ENCODE data around the gene TDRD1.

GRCh38 chr10:114242235-114242634 is 63.1 kb downstream of the TDRD1 start:
- TF ChIP-seq CTCF (IDR thresholded peaks at IDR 0.05; ENCODE audit: low read depth, low read length, missing input control): no peak
- TF ChIP-seq TAF1 (conservative IDR thresholded peaks at IDR 0.05): no peak
- TF ChIP-seq YY1 (IDR thresholded peaks at IDR 0.05): no peak
- no peak for TF ChIP-seq MAX (IDR thresholded peaks at IDR 0.05)
- no peak for TF ChIP-seq SP1 (IDR thresholded peaks at IDR 0.05)
- no peak for TF ChIP-seq ATF3 (IDR thresholded peaks at IDR 0.05)
- TF ChIP-seq JUND (IDR thresholded peaks at IDR 0.05): no peak
- no peak for TF ChIP-seq FOXA1 (IDR thresholded peaks at IDR 0.05)
- TF ChIP-seq EGR1 (IDR thresholded peaks at IDR 0.05; ENCODE audit: low read depth in 2 of 2): no peak
- TF ChIP-seq ZBTB33 (IDR thresholded peaks at IDR 0.05): no peak
